Measurements from ENCODE around the gene SLC26A11. TPM values are rescaled to one million over a fixed set of nuclear protein-coding genes. Genes with fewer than 3 reads are reported as not detected.
A peak's percentile ranks its signal among the peaks of the same experiment; 100 is the strongest.

The SLC26A11 gene
- total RNA-seq, 4 donors from 2014 or later: 10.0 to 38.7 (median 16.0) TPM

DNA sequence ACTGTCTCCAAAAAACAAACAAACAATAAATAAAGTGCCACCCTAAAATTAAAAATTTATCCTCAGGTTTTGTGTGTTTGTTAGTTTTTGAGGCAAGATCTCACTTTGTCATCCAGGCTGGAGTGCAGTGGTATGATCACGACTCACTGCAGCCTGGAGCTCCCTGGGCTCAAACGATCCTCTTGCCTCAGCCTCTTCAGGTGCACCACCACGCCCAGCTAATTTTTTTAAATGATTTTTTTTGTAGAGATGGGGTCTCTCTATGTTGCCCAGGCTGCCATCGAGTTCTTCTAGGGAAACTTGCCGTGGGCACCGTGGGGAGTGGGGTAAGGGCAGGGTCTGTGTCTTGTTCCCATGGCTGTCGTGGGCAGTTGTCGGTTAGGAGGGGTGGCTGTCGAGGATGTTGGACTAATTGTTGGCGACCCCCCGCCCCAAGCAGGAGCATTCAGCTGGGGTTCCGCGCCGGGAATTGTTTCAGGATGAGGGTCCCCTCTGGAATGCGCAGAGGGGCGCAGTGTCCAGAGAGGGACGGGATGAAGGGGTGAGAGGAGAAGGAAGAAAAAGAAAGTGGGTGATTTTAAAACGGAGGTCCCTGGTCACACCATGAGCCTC, 39.3 kb downstream of the SLC26A11 start:
- Histone ChIP-seq H3K4me1 (peaks cover 0 to 10% of the 10 kb centered on the region in 2 donors), H3K36me3 (no peaks in the 10 kb centered on the region), H3K27ac (peak overlapping the region; percentile 84 to 93), H3K27me3 (no peaks in the 10 kb centered on the region), H3K9me3 (no peaks in the 10 kb centered on the region), H3K4me3 (peak overlapping the region; percentile 29 to 71)
- TF ChIP-seq, protein P1, sequence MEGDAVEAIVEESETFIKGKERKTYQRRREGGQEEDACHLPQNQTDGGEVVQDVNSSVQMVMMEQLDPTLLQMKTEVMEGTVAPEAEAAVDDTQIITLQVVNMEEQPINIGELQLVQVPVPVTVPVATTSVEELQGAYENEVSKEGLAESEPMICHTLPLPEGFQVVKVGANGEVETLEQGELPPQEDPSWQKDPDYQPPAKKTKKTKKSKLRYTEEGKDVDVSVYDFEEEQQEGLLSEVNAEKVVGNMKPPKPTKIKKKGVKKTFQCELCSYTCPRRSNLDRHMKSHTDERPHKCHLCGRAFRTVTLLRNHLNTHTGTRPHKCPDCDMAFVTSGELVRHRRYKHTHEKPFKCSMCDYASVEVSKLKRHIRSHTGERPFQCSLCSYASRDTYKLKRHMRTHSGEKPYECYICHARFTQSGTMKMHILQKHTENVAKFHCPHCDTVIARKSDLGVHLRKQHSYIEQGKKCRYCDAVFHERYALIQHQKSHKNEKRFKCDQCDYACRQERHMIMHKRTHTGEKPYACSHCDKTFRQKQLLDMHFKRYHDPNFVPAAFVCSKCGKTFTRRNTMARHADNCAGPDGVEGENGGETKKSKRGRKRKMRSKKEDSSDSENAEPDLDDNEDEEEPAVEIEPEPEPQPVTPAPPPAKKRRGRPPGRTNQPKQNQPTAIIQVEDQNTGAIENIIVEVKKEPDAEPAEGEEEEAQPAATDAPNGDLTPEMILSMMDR (IDR thresholded peaks at IDR 0.05): no peak
- no peak for TF ChIP-seq POLR2A (IDR thresholded peaks at IDR 0.05)
- DNase-seq: no peak
- intact Hi-C loops (cut with DNase I; ENCODE audit: low total_unique reads): no loop called here

DNA sequence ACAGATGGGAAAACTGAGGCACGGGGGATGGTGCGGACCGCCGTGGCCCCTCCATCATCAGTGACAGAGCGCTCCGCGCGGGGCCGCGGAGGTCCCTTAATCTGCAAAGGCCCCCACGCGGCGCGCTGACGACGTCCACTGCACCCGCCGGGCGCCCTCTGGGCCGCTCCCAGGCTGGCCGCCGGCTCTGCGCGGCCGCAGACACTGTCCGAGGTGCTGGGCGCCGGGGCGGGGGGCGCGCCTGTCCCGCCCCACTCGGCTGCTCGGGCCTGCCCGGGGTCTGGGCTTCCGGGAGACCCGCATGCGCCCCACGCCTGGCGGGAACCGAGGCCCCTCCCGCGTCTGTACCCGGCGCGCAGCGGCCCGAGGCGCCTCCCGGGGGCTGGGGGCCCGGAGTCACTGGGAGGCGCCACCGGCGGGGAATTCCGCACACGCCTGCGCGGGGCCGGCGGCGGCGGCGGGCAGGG, 39.9 kb downstream of the SLC26A11 start:
- peak in 1 of 2 donors; percentile 59 for TF ChIP-seq POLR2A (IDR thresholded peaks at IDR 0.05)
- TF ChIP-seq, protein P1 (IDR thresholded peaks at IDR 0.05): peak in 2 of 4 experiments; percentile 18

DNA sequence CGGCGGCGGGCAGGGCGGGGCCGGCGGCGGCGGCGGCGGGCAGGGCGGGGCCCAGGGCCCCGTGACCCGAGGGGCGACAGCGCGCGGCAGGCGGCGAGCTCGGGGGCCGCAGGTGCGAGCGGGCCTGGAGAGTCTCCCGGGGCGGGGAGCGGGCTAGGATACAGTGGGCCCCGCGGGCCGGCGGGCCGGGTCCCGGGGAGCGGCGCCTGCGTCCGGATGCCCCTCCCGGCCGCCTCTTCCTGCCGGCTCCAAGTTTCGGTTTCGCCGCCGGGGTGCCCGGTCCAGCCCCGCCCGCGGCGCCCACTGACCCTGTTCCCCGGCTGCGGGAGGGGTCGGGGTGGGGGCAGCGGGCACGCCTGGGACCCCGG, 40.5 kb downstream of the SLC26A11 start, which contains the start of gene RNF213:
Gene RNF213 (plus strand): TSS at position 62 of the 368 bp plus-strand sequence. CDS start 2,830 bp downstream, outside the sequence.
- Histone ChIP-seq H3K4me3 (peak within 1 kb of the TSS; percentile 78 to 94), H3K27ac (peak within 1 kb of the TSS; percentile 95 to 98), H3K4me1 (peaks cover 0 to 10% of the 10 kb centered on the region in 2 donors), H3K27me3 (no peaks in the 10 kb centered on the region), H3K9me3 (no peaks in the 10 kb centered on the region), H3K36me3 (no peaks in the 10 kb centered on the region)
- intact Hi-C loops (cut with DNase I; ENCODE audit: low total_unique reads): no loop called here
- TF ChIP-seq POLR2A (IDR thresholded peaks at IDR 0.05): peak; percentile 59 to 80
- TF ChIP-seq, protein P1 (IDR thresholded peaks at IDR 0.05): peak in 1 of 4 experiments; percentile 6
- peak; percentile 50 to 56 for DNase-seq

More for the DNA sequence above, 39.9 kb downstream of the SLC26A11 start:
- H3K4me3 ChIP-seq: peak overlapping the region; percentile 29 to 71
- DNase-seq: peak; percentile 55 to 76
- no peaks in the 10 kb centered on the region for H3K36me3 ChIP-seq
- H3K27ac ChIP-seq: peak overlapping the region; percentile 84 to 93
- H3K9me3 ChIP-seq: no peaks in the 10 kb centered on the region
- intact Hi-C loops (cut with DNase I; ENCODE audit: low total_unique reads): no loop called here
- H3K27me3 ChIP-seq: no peaks in the 10 kb centered on the region
- peaks cover 0 to 10% of the 10 kb centered on the region in 2 donors for H3K4me1 ChIP-seq

DNA sequence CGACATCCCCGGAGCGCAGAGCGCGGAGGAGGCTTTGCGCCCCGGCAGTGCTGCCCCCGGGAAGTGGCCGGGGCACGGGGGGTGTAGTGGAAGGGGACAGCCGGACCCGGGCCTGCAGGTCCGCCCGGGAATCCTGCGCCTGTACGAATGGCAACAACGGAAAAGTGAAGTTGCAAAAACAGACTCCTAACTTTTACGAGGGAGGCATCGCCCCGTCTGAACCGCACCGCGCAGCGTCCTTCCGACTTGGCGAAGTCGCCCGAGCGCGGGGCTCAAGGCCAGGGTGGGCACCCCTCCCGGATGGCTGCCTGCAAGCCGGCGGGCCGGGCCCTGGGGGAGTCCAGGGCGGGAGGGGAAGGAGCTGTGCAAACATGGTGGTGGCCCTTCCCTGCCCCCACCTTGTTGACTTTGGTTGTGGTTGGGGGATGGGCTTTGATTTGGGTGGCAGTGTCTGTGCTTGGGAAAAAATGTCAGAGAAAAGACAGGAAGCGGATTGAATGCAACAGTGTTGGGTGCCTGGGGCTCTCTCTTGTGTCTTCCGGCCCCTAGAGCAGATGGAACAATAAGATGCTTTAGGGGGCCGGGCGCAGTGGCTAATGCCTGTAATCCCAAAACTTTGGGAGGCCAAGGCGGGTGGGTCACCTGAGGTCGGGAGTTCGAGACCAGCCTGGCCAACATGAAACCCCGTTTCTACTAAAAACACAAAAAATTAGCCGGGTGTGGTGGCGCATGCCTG, 41.1 kb downstream of the SLC26A11 start:
- H3K4me3 ChIP-seq: peak overlapping the region; percentile 78 to 94
- H3K27me3 ChIP-seq: no peaks in the 10 kb centered on the region
- intact Hi-C loops (cut with DNase I; ENCODE audit: low total_unique reads): no loop called here
- H3K9me3 ChIP-seq: no peaks in the 10 kb centered on the region
- DNase-seq: peak; percentile 53 to 59
- peak overlapping the region; percentile 95 to 98 for H3K27ac ChIP-seq
- H3K36me3 ChIP-seq: no peaks in the 10 kb centered on the region
- TF ChIP-seq, protein P1 (IDR thresholded peaks at IDR 0.05): no peak
- no peak for TF ChIP-seq POLR2A (IDR thresholded peaks at IDR 0.05)
- H3K4me1 ChIP-seq: peaks cover 0 to 10% of the 10 kb centered on the region in 2 donors

DNA sequence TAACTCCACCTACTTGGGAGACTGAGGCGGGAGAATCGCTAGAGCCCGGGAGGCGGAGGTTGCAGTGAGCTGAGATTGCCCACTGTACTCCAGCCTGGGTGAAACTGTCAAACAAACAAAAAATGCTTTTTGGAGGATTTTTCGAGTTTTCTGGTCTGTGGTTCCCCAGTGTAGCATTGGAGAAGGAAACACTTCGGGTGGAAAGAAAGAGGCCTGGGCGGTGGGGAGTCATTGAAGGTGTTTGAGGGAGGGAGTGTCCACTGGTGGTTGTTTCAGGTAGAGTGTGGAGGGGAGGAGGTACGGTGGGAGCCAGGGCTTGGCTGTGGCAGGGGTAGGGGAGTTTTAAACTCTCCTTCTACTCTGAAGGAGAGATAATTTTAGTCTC, 41.7 kb downstream of the SLC26A11 start:
- H3K4me1 ChIP-seq: peaks cover 0 to 10% of the 10 kb centered on the region in 2 donors
- H3K27me3 ChIP-seq: no peaks in the 10 kb centered on the region
- peak overlapping the region; percentile 78 to 94 for H3K4me3 ChIP-seq
- peak overlapping the region; percentile 95 to 98 for H3K27ac ChIP-seq
- DNase-seq: no peak
- H3K36me3 ChIP-seq: no peaks in the 10 kb centered on the region
- H3K9me3 ChIP-seq: no peaks in the 10 kb centered on the region
- intact Hi-C loops (cut with DNase I; ENCODE audit: low total_unique reads): no loop called here
- TF ChIP-seq POLR2A (IDR thresholded peaks at IDR 0.05): no peak
- TF ChIP-seq, protein P1 (IDR thresholded peaks at IDR 0.05): no peak

Measured in uterus (tissue), 4 donors.